ENCODE results near the gene TBL1XR1. TPM values are rescaled to one million over a fixed set of nuclear protein-coding genes. Genes with fewer than 3 reads are reported as not detected.

The TBL1XR1 gene
- total and polyA plus RNA-seq, 2 donors (not counting 3 experiments of a cell fraction or from before 2014, with no cell fraction given): 26.9 to 146 TPM

DNA sequence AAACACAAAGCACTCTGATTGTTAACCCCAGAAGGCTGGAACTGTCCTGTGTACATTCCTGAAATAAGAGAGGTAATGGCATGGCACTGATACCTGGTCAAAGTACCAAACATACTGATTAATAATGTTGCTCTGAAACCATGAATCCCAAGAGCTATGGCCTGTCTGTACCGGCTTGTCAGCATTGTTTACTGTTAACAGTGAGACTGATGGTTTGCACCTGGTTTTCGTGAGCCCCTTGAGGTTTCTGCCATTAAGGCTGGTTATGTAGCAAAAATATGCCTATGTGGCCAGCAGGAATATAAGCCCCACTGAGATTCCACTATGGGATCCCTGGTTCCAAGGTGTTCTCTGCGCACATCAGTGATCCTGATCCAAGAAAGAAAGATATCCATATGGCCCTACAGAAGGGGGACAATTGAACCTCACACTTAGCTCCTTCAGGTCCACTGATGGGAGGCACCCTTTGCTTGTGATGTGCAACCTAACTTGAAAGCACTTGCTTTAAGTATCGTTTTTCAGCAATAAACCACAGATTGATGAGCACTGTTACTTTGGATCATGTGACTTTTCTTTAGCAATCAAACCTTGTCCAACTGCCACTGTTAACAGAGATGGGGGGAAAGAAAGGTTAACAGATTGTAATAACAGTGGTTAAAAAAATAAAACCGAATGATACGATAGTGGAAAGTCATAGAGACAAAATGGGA, 65.2 kb downstream of the TBL1XR1 start:
- peaks cover 5% of the 10 kb centered on the region for H4K20me1 ChIP-seq (replicated peaks; ENCODE audit: control insufficient read depth, extremely low read depth, insufficient read depth, low read length)
- H3K9me1 ChIP-seq (replicated peaks; ENCODE audit: control insufficient read depth, extremely low read depth, insufficient read depth, low read length): no peaks in the 10 kb centered on the region
- no peaks in the 10 kb centered on the region for H3K27me3 ChIP-seq (ENCODE audit: control insufficient read depth in 2 of 2, insufficient read depth in 2 of 2, low read length in 2 of 2)
- H3K9ac ChIP-seq (replicated peaks; ENCODE audit: extremely low read depth, insufficient read depth, low read length): no peak overlapping the region
- intact Hi-C loops (cut with micrococcal nuclease) (loop anchor here (5.0 kb wide), 1 partner anchor 225 kb away; no protein-coding TSS in a partner anchor), dilution Hi-C loops (cut with MboI; ENCODE audit: extremely low pct_ligation_motif_present, low sequenced_read_pairs) (no loop called here)
- peaks cover 8% of the 10 kb centered on the region for H3K4me1 ChIP-seq (ENCODE audit: control insufficient read depth, extremely low read depth, insufficient read depth, low read length)
- TF ChIP-seq EZH2 (IDR thresholded peaks at IDR 0.05; ENCODE audit: borderline replicate concordance, low read depth, low read length, severe bottlenecking) (no peak), JUN (IDR thresholded peaks at IDR 0.05; ENCODE audit: borderline replicate concordance, insufficient read depth, insufficient read length, low read depth) (no peak), POLR2A (IDR thresholded peaks at IDR 0.05; ENCODE audit: low read depth, low read length) (no peak), CTCF (IDR thresholded peaks at IDR 0.05; ENCODE audit: extremely low read depth in 1 of 2, insufficient read depth in 1 of 2, low read depth in 1 of 2, low read length in 2 of 2) (no peak), GATA2 (IDR thresholded peaks at IDR 0.05; ENCODE audit: insufficient read depth, insufficient read length, low read depth, low read length) (no peak), POLR2AphosphoS5 (IDR thresholded peaks at IDR 0.05; ENCODE audit: insufficient read depth, low read depth, low read length) (no peak), FOS (IDR thresholded peaks at IDR 0.05; ENCODE audit: borderline replicate concordance, insufficient read depth, low read length) (no peak), MYC (IDR thresholded peaks at IDR 0.05; ENCODE audit: low read depth, low read length) (no peak)
- TF ChIP-seq, protein P1, sequence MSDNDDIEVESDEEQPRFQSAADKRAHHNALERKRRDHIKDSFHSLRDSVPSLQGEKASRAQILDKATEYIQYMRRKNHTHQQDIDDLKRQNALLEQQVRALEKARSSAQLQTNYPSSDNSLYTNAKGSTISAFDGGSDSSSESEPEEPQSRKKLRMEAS (IDR thresholded peaks at IDR 0.05; ENCODE audit: insufficient read depth, insufficient read length): no peak
- no TSS peak for BruUV-seq (replicated peaks)
- POLR2A ChIA-PET: no interaction called here
- H2AFZ ChIP-seq (ENCODE audit: low read depth, low read length): no peak overlapping the region
- no peak overlapping the region for H3K4me3 ChIP-seq (replicated peaks in 1 of 3; ENCODE audit: insufficient read depth in 1 of 3, low read depth in 1 of 3, low read length in 3 of 3)
- DNase-seq (ENCODE audit: low read depth, low spot score): no peak
- peaks cover 94% of the 10 kb centered on the region for H3K79me2 ChIP-seq (ENCODE audit: control insufficient read depth, insufficient read depth, low read length)
- no peak overlapping the region for H3K27ac ChIP-seq (ENCODE audit: insufficient read depth, low read depth, low read length)
- no peaks in the 10 kb centered on the region for H3K9me3 ChIP-seq (replicated peaks; ENCODE audit: control insufficient read depth, insufficient read depth, low read length)
- H3K36me3 ChIP-seq (ENCODE audit: control insufficient read depth in 2 of 2, extremely low read depth in 1 of 2, insufficient read depth in 2 of 2, low read length in 2 of 2): no peaks in the 10 kb centered on the region
- FAIRE-seq: no peak
- CTCF ChIA-PET: no interaction called here
- no peak overlapping the region for H3K4me2 ChIP-seq (ENCODE audit: insufficient read depth, low read length)

Measured in endothelial cell of umbilical vein (primary cell).